GM12891 (cell line): Measurements from ENCODE around the gene CRIM1.

Experiments
- PAX5 ChIP-seq: IDR thresholded peaks from 2 replicates; pipeline ENCODE4 v1.6.1; 2011; ENCODE audit warnings: low read length, moderate library complexity, mild to moderate bottlenecking; ENCODE audit not compliant: insufficient read depth, severe bottlenecking
- POLR2A ChIP-seq: IDR thresholded peaks from 2 replicates; pipeline ENCODE4 v1.6.1; 2011; ENCODE audit warnings: low read depth, low read length, control low read depth
- POLR2AphosphoS5 ChIP-seq: IDR thresholded peaks from 2 replicates; pipeline ENCODE4 v1.6.1; 2011; ENCODE audit warnings: low read depth, low read length, control low read depth
- POU2F2 ChIP-seq: IDR thresholded peaks from 2 replicates; pipeline ENCODE4 v1.6.1; 2011; ENCODE audit warnings: low read depth, mild to moderate bottlenecking, control low read depth, low read length, moderate library complexity
- TAF1 ChIP-seq: IDR thresholded peaks from 2 replicates; pipeline ENCODE4 v1.6.1; 2011; ENCODE audit warnings: low read depth, low read length, control low read depth

DNA sequence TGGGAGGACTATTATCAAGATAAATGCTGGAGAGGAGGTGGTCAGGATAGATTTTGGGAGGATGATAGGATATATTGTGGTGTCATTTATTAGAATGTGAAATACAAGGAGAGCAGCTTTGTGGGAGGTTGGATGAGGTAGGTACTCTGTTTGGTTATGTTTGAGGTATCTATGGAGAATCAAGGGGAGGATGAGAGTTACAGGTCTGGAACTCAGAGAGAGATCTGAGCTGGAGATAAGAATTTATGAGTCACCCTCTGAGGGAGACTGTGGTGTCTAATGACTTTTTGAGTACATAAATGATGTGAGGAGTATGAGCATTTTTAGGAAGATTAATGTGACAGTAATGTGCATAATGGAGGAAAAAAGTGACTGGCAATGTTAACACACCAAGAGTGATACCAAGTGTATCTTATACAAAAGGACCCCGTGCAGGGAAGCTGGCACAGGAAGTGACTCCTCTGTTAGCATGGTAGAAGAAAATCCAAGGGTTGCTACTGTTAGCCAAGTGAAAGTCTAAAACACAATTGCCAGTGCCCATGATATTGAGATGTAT lies 48.2 kb downstream of the CRIM1 start:
- TF ChIP-seq POLR2A (no peak), PAX5 (no peak), TAF1 (no peak), POLR2AphosphoS5 (no peak), POU2F2 (no peak)
